HEK293T (cell line): Measurements from ENCODE around the gene GPRC6A.

ENCODE experiments used
- ARNT ChIP-seq: fragments of 450-650 bp; IDR thresholded peaks from 2 replicates; pipeline ENCODE4 v1.6.1; 2017; ENCODE audit warnings: mild to moderate bottlenecking
- BHLHE40 ChIP-seq: fragments of 450-650 bp; IDR thresholded peaks from 2 replicates; pipeline ENCODE4 v1.6.1; 2016; ENCODE audit warnings: mild to moderate bottlenecking, moderate library complexity, borderline replicate concordance
- ELF4 ChIP-seq: fragments of 450-650 bp; IDR thresholded peaks from 2 replicates; pipeline ENCODE4 v1.6.1; 2017; ENCODE audit warnings: antibody characterized with exemption
- FOXA1 ChIP-seq: fragments of 450-650 bp; IDR thresholded peaks from 2 replicates; pipeline ENCODE4 v1.6.1; 2016; ENCODE audit warnings: mild to moderate bottlenecking
- FOXK2 ChIP-seq: fragments of 450-650 bp; IDR thresholded peaks from 2 replicates; pipeline ENCODE4 v1.6.1; 2016; ENCODE audit warnings: mild to moderate bottlenecking
- FOXM1 ChIP-seq: fragments of 450-650 bp; IDR thresholded peaks from 2 replicates; pipeline ENCODE4 v1.6.1; 2017; ENCODE audit warnings: mild to moderate bottlenecking, borderline replicate concordance
- L3MBTL2 ChIP-seq: fragments of 450-650 bp; conservative IDR thresholded peaks from 2 replicates; pipeline ENCODE4 v1.6.1; 2016; ENCODE audit warnings: mild to moderate bottlenecking
- NFRKB ChIP-seq: fragments of 450-650 bp; IDR thresholded peaks from 2 replicates; pipeline ENCODE4 v1.6.1; 2016; ENCODE audit warnings: mild to moderate bottlenecking, moderate library complexity
- PKNOX1 ChIP-seq: fragments of 450-650 bp; IDR thresholded peaks from 2 replicates; pipeline ENCODE4 v1.6.1; 2016
- SP1 ChIP-seq: fragments of 450-650 bp; IDR thresholded peaks from 2 replicates; pipeline ENCODE4 v1.6.1; 2017
- SUZ12 ChIP-seq: fragments of 450-650 bp; IDR thresholded peaks from 2 replicates; pipeline ENCODE4 v1.6.1; 2016; ENCODE audit warnings: mild to moderate bottlenecking
- TARDBP ChIP-seq: fragments of 450-650 bp; IDR thresholded peaks from 2 replicates; pipeline ENCODE4 v1.6.1; 2016
- ZNF384 ChIP-seq: fragments of 450-650 bp; IDR thresholded peaks from 2 replicates; pipeline ENCODE4 v1.6.1; 2016

GRCh38 chr6:116836606-116837342, 7.9 kb upstream of the GPRC6A start:
- no peak for TF ChIP-seq BHLHE40
- TF ChIP-seq FOXK2 = no peak
- no peak for TF ChIP-seq SUZ12
- TF ChIP-seq FOXM1 = no peak
- TF ChIP-seq ARNT = no peak
- no peak for TF ChIP-seq NFRKB
- TF ChIP-seq ELF4 = no peak
- no peak for TF ChIP-seq SP1
- no peak for TF ChIP-seq PKNOX1
- no peak for TF ChIP-seq FOXA1
- TF ChIP-seq TARDBP = no peak
- no peak for TF ChIP-seq ZNF384
- TF ChIP-seq L3MBTL2 = no peak
